Vagina (tissue), 2 donors: ENCODE results near the gene APOL1.

Source experiments
- POLR2A ChIP-seq, 2 donors: fragments of 450-650 bp; IDR thresholded peaks; one replicate each; pipeline ENCODE4 v1.6.1; 2017; ENCODE audit warnings: antibody characterized with exemption in 2 of 2, mild to moderate bottlenecking in 2 of 2, moderate library complexity in 2 of 2
- POLR2AphosphoS5 ChIP-seq, 2 donors: sonication (generic); formaldehyde crosslinking; IDR thresholded peaks; one replicate each; pipeline ENCODE4 v1.9.0; 2017; ENCODE audit warnings: antibody characterized with exemption in 2 of 2, mild to moderate bottlenecking in 2 of 2, low read depth in 1 of 2; ENCODE audit not compliant: insufficient read depth in 1 of 2
- TF ChIP-seq, protein P1 (sequence below), 3 experiments: fragments of 450-650 bp in 2 of 3; fragments of 200-600 bp in 1 of 3; sonication (generic) in 1 of 3; IDR thresholded peaks; one replicate each; pipeline ENCODE4 v1.5.1; 2017 to 2019; ENCODE audit warnings: antibody characterized with exemption in 3 of 3, mild to moderate bottlenecking in 2 of 3, moderate library complexity in 2 of 3

DNA sequence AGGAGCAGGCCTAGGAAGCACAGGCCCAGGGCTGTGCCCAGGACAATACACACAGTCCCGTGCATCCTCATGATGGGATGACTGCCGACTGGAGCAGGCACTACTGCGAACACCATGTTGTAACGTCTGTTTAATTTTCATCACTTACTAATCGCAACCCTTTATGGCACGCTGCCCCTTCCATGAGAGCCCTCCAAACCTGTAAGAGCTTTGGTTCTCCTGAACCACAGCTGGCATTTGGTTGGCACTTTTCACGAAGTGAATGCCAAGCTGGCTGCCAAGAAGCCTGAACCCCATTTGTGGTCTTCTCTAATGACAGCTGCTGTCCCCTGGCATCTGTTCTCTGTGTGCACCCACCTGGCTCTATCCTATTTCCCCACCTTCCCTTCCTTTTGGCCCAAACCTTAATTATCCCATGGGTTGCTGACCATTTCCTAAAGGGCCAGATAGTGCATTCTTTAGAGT, 36.5 kb downstream of the APOL1 start:
- TF ChIP-seq, protein P1, sequence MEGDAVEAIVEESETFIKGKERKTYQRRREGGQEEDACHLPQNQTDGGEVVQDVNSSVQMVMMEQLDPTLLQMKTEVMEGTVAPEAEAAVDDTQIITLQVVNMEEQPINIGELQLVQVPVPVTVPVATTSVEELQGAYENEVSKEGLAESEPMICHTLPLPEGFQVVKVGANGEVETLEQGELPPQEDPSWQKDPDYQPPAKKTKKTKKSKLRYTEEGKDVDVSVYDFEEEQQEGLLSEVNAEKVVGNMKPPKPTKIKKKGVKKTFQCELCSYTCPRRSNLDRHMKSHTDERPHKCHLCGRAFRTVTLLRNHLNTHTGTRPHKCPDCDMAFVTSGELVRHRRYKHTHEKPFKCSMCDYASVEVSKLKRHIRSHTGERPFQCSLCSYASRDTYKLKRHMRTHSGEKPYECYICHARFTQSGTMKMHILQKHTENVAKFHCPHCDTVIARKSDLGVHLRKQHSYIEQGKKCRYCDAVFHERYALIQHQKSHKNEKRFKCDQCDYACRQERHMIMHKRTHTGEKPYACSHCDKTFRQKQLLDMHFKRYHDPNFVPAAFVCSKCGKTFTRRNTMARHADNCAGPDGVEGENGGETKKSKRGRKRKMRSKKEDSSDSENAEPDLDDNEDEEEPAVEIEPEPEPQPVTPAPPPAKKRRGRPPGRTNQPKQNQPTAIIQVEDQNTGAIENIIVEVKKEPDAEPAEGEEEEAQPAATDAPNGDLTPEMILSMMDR (IDR thresholded peaks at IDR 0.05), result no peak
- TF ChIP-seq POLR2A (IDR thresholded peaks at IDR 0.05) (no peak), POLR2AphosphoS5 (IDR thresholded peaks at IDR 0.05; ENCODE audit: insufficient read depth in 1 of 2, low read depth in 1 of 2) (no peak)
